Activated naive CD4-positive, alpha-beta T cell (primary cell): Measurements from ENCODE around the gene MBD3L1.

ENCODE experiments used
- DNase-seq, 4 experiments: peaks; one replicate each; lab custom pipeline; 2025; lab: John Stamatoyannopoulos, UW

The MBD3L1 gene

DNA sequence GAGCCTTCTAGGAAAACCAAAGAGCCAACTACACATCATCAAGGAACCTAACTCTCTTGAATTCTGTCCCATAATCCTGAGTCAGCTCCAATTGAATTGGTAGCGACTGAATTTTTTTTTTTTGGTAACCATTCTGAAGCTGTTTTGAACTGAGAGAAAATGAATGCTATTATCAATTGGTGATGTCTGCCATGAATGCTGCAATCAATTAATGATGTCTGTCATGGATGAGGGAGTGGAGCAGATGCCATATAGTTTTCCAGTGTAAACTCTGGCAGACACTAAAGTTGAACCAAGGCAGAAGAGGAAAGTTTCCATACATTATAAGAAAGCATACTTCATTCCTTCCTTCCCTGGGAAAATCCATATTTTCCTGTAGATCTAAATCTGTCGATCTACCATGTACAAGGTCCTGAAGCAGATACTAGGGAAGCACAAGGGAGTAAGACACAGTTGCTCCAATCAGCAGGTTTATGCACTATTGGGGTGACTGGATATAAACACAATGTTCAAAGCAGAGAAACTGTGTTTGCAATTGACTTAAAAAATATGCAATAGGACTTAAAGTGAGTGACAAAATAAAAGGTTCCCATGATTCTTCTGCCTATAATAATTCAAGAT is 48.8 kb downstream of the MBD3L1 start:
- no peak for DNase-seq

DNA sequence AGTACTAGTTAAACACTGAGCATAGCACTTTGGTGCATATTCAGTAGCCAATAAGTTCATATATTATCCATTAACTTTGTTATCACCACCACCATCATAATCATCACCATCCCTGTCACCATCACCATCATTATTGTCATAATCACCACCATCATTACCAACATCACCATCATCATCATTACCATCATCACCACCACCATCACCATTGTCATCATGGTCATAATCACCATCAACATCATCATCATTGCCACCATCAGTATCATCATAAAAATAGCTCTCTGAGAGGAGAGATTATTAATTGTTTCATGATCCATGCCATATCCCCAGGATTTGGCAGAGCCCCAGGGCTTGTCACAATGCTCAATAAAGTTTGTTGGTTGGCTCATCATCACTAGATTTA is 49.3 kb downstream of the MBD3L1 start:
- no peak for DNase-seq

DNA sequence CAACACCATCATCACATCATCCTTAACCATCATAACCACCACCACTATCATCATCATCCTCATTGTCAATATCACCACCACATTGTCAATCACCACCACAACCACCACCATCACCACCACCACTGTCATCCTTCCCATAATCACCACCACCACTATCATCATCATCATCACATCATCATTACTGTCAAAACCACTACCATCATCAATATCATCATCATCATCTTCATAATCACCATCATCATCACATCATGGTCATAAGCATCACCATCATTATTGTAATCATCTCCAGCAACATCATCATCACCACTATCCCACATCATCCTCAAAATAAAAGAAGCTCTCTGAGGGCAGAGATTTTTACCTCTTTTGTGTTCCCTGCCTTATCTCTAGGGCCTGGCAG is 52.2 kb downstream of the MBD3L1 start:
- no peak for DNase-seq

DNA sequence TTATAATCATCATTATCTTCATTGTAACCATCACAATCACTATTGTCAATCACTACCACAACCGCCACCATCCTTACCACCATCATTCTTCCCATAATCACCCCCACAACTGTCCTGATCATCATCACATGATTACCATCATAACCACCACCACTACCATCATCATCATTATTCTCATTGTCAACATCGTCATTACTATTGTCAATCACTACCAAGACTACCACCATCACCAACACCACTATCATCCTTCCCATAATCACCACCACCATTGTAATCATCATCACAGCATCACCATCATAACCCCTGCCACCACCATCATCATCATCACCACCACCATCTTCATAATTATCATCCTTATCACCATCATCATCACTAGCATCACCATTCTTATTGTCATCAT is 55.2 kb downstream of the MBD3L1 start:
- DNase-seq, result no peak

DNA sequence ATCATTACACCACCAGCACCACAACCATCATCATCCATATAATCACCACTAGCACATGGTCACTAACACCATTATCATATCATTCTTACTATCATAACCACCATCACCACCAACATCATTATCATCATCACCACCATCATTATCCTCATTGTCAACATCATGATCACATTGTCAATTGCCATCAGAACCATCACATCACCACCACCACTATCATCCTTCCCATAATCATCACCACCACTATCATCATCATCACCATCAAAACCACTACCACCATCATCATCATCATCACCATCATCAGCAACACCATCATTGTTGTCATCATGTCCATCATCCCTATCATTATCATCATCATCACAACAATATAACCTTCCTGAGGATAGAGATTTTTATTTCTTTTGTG is 58.1 kb downstream of the MBD3L1 start:
- DNase-seq, result no peak
